WTC11 (cell line): ENCODE measurements around the gene GRIK5. TPM values are rescaled to one million over a fixed set of nuclear protein-coding genes. Genes with fewer than 3 reads are reported as not detected.

Experiments used
- ATAC-seq: fragments of 200-7000 bp; cut with Tn5 transposase; 2 replicates; pipeline ENCODE4 v1.10.0; 2021; ENCODE audit warnings: mild to moderate bottlenecking, moderate library complexity
- CTCF ChIA-PET: fragments of 300-600 bp; sonication (Branson Sonifier 250); formaldehyde crosslinking; loops from one replicate; lab custom pipeline; 2021; ENCODE audit warnings: antibody characterized with exemption; lab: Charles Lee
- POLR2A ChIA-PET: fragments of 350-600 bp; sonication (Branson Sonifier 250); formaldehyde crosslinking; loops from one replicate; lab custom pipeline; 2021; ENCODE audit warnings: antibody characterized with exemption; lab: Charles Lee
- DNase-seq: peaks from one replicate; pipeline ENCODE4 v3.0.0; 2021; ENCODE audit warnings: low spot score
- H3K27ac Mint-ChIP-seq: 2 replicates; pipeline ENCODE4 v1.8.0; 2021; ENCODE audit warnings: mixed read lengths
- H3K27me3 Mint-ChIP-seq: 2 replicates; pipeline ENCODE4 v1.8.0; 2021; ENCODE audit warnings: low read depth, mild to moderate bottlenecking, moderate library complexity, mixed read lengths
- H3K36me3 Mint-ChIP-seq: 2 replicates; pipeline ENCODE4 v1.8.0; 2021; ENCODE audit warnings: mixed read lengths
- H3K4me1 Mint-ChIP-seq: 2 replicates; pipeline ENCODE4 v1.8.0; 2022; ENCODE audit warnings: mixed read lengths
- H3K4me3 Mint-ChIP-seq: 2 replicates; pipeline ENCODE4 v1.8.0; 2021; ENCODE audit warnings: mild to moderate bottlenecking, moderate library complexity, mixed read lengths
- H3K9me3 Mint-ChIP-seq: 2 replicates; pipeline ENCODE4 v1.8.0; 2021; ENCODE audit warnings: mixed read lengths
- ATF1 ChIP-seq: sonication (generic); formaldehyde crosslinking; IDR thresholded peaks from 2 replicates; pipeline ENCODE4 v1.8.1; 2023; ENCODE audit warnings: mild to moderate bottlenecking, moderate library complexity, missing genetic modification reagents
- ELF4 ChIP-seq: sonication (generic); formaldehyde crosslinking; IDR thresholded peaks from 2 replicates; pipeline ENCODE4 v1.8.1; 2022; ENCODE audit warnings: low read depth, mild to moderate bottlenecking, moderate library complexity, missing genetic modification reagents
- EMX1 ChIP-seq: fragments of 250-450 bp; sonication (Bioruptor Pico); IDR thresholded peaks from 2 replicates; pipeline ENCODE4 v1.8.0; 2021; ENCODE audit warnings: mild to moderate bottlenecking
- FOXP1 ChIP-seq: sonication (generic); formaldehyde crosslinking; IDR thresholded peaks from 2 replicates; pipeline ENCODE4 v1.8.0; 2022; ENCODE audit warnings: missing genetic modification reagents, mild to moderate bottlenecking, moderate library complexity, borderline replicate concordance
- GABPB1 ChIP-seq: sonication (generic); formaldehyde crosslinking; IDR thresholded peaks from 2 replicates; pipeline ENCODE4 v1.8.1; 2023; ENCODE audit warnings: mild to moderate bottlenecking, missing genetic modification reagents
- NFATC4 ChIP-seq: fragments of 250-450 bp; sonication (Bioruptor Pico); IDR thresholded peaks from 2 replicates; pipeline ENCODE4 v1.9.0; 2021; ENCODE audit warnings: mild to moderate bottlenecking
- NR1H2 ChIP-seq: sonication (generic); formaldehyde crosslinking; IDR thresholded peaks from 2 replicates; pipeline ENCODE4 v1.9.0; 2021; ENCODE audit warnings: mild to moderate bottlenecking, moderate library complexity, missing genetic modification reagents
- OVOL2 ChIP-seq: fragments of 250-450 bp; sonication (Bioruptor Pico); IDR thresholded peaks from 2 replicates; pipeline ENCODE4 v1.9.0; 2021; ENCODE audit warnings: mild to moderate bottlenecking, borderline replicate concordance
- RELA ChIP-seq: sonication (generic); formaldehyde crosslinking; IDR thresholded peaks from 2 replicates; pipeline ENCODE4 v1.8.1; 2022; ENCODE audit warnings: missing genetic modification reagents, mild to moderate bottlenecking, borderline replicate concordance
- SP1 ChIP-seq: sonication (generic); formaldehyde crosslinking; conservative IDR thresholded peaks from 2 replicates; pipeline ENCODE4 v1.8.1; 2022; ENCODE audit warnings: missing genetic modification reagents
- ZNF138 ChIP-seq: sonication (generic); formaldehyde crosslinking; conservative IDR thresholded peaks from 2 replicates; pipeline ENCODE4 v1.8.1; 2022; ENCODE audit warnings: mild to moderate bottlenecking, moderate library complexity, missing genetic modification reagents
- ZNF416 ChIP-seq: fragments of 250-450 bp; sonication (Bioruptor Pico); IDR thresholded peaks from 2 replicates; pipeline ENCODE4 v1.9.0; 2021; ENCODE audit warnings: mild to moderate bottlenecking, inconsistent platforms
- total RNA-seq: library from RNA; stranded (reverse); gene quantifications from 3 replicates; pipeline ENCODE4 v1.2.3, GENCODE V29; 2021
- TF ChIP-seq, protein P1 (sequence below): fragments of 250-450 bp; sonication (Bioruptor Pico); IDR thresholded peaks from 2 replicates; pipeline ENCODE4 v1.9.0; 2021; ENCODE audit warnings: moderate library complexity, mild to moderate bottlenecking, inconsistent platforms, borderline replicate concordance
- TF ChIP-seq, protein P2 (sequence below): sonication (generic); formaldehyde crosslinking; IDR thresholded peaks from 2 replicates; pipeline ENCODE4 v1.8.1; 2022; ENCODE audit warnings: mild to moderate bottlenecking, missing genetic modification reagents, moderate library complexity, borderline replicate concordance
- TF ChIP-seq, protein P3 (sequence below): sonication (generic); formaldehyde crosslinking; IDR thresholded peaks from 2 replicates; pipeline ENCODE4 v1.8.1; 2023; ENCODE audit warnings: mild to moderate bottlenecking, missing genetic modification reagents, moderate library complexity
- TF ChIP-seq, protein P4 (sequence below): sonication (generic); formaldehyde crosslinking; IDR thresholded peaks from 2 replicates; pipeline ENCODE4 v1.8.1; 2022; ENCODE audit warnings: mild to moderate bottlenecking, moderate library complexity, missing genetic modification reagents
- TF ChIP-seq, protein P5 (sequence below): sonication (generic); formaldehyde crosslinking; conservative IDR thresholded peaks from 2 replicates; pipeline ENCODE4 v1.8.1; 2023; ENCODE audit warnings: mild to moderate bottlenecking, low read depth, missing genetic modification reagents, moderate library complexity
- TF ChIP-seq, protein P6 (sequence below): sonication (generic); formaldehyde crosslinking; IDR thresholded peaks from 2 replicates; pipeline ENCODE4 v1.8.1; 2023; ENCODE audit warnings: mild to moderate bottlenecking, missing genetic modification reagents, moderate library complexity
- TF ChIP-seq, protein P7 (sequence below): sonication (generic); formaldehyde crosslinking; IDR thresholded peaks from 2 replicates; pipeline ENCODE4 v1.8.1; 2022; ENCODE audit warnings: low read depth, missing genetic modification reagents, borderline replicate concordance
- TF ChIP-seq, protein P8 (sequence below): fragments of 250-450 bp; sonication (Bioruptor Pico); IDR thresholded peaks from 2 replicates; pipeline ENCODE4 v1.9.0; 2021; ENCODE audit warnings: mild to moderate bottlenecking, borderline replicate concordance

GRIK5 gene
- total RNA-seq, 1 experiment from 2014 or later, result 52.3 TPM

DNA sequence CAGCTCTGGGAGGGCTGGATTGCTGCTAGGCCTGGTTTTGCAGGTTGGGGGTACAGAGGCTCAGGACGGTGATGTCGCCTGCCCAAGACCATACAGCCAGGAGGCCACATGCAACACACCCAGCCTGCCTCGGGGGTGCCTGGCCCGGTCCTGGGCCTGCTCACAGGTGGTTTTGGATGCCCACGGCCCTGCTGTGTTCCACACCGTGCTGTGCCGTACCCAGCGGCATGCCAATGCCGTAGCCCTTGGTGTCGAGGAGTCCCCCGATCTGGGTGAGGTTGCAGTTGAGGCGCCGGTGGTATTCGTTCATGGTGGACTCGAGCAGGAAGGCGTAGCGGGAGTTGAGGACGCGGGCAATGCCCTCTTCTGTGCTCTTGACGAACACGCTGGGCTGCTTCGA is 64.5 kb downstream of the GRIK5 start:
- no peak overlapping the region for H3K27ac Mint-ChIP-seq
- H3K27me3 Mint-ChIP-seq, result peaks cover 12% of the 10 kb centered on the region
- no peak for ATAC-seq
- H3K9me3 Mint-ChIP-seq, result no peaks in the 10 kb centered on the region
- no peak overlapping the region for H3K4me3 Mint-ChIP-seq
- TF ChIP-seq ZNF138 (CRISPR knock-in tag) (no peak), NR1H2 (no peak)
- TF ChIP-seq, protein P1, sequence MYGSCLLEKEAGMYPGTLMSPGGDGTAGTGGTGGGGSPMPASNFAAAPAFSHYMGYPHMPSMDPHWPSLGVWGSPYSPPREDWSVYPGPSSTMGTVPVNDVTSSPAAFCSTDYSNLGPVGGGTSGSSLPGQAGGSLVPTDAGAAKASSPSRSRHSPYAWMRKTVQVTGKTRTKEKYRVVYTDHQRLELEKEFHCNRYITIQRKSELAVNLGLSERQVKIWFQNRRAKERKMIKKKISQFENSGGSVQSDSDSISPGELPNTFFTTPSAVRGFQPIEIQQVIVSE (CRISPR knock-in tag), result no peak
- no peak for DNase-seq
- ChIA-PET CTCF (no interaction called here), POLR2A (no interaction called here)
- peaks cover 8% of the 10 kb centered on the region; the same call in 1 of the 2 replicates for H3K4me1 Mint-ChIP-seq
- H3K36me3 Mint-ChIP-seq, result peaks cover 37% of the 10 kb centered on the region

DNA sequence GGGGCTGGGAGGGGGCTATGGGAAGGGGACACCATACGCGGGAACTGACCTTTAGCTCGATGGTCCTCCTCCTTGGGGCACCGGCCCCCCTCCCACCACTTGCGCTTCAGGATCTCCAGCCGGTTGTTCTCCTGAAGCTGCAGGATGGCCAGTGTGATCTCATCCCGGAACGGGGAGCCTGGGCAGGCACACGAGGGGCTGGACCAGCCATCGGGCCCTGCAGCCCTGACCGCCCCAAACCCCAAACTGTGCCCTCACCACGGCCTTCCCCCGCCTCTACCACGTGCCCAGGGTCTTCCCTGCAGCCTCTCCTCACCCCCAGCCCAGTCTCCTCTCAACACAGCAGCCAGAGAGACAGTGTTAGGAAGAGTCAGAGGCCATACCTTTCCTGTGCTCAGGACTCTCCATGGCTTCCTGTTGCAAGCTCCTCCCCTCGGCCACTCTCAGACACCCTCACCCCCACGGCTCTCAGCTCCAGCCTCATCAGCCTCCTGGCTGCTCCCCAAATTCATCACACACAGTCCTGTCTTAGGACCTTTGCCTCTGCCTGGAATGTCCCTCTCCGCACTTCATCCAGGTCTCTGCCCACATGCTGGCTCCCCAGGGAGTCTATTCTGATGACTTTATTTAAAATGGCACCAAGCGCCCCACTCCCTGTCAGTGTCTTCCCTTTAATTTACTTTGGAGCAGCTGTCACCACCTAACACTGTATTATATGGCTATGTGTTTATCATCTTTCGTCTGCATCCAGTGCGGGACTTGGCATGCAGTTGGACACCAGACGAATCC is 66.3 kb downstream of the GRIK5 start:
- CTCF ChIA-PET, result interaction anchor here (1.6 to 1.9 kb wide), 2 partner anchors 25 to 31 kb away, joined by 6 to 8 read pairs; no protein-coding TSS in a partner anchor
- POLR2A ChIA-PET, result no interaction called here
- TF ChIP-seq ATF1 (CRISPR knock-in tag) (no peak), SP1 (CRISPR knock-in tag) (no peak), NFATC4 (no peak), RELA (no peak), EMX1 (CRISPR knock-in tag) (no peak), FOXP1 (CRISPR knock-in tag) (no peak), ELF4 (CRISPR knock-in tag) (no peak), ZNF416 (no peak), ZNF138 (CRISPR knock-in tag) (no peak), OVOL2 (CRISPR knock-in tag) (no peak), GABPB1 (CRISPR knock-in tag) (no peak)
- TF ChIP-seq, protein P2, sequence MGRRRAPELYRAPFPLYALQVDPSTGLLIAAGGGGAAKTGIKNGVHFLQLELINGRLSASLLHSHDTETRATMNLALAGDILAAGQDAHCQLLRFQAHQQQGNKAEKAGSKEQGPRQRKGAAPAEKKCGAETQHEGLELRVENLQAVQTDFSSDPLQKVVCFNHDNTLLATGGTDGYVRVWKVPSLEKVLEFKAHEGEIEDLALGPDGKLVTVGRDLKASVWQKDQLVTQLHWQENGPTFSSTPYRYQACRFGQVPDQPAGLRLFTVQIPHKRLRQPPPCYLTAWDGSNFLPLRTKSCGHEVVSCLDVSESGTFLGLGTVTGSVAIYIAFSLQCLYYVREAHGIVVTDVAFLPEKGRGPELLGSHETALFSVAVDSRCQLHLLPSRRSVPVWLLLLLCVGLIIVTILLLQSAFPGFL (CRISPR knock-in tag), result no peak
- TF ChIP-seq, protein P3, sequence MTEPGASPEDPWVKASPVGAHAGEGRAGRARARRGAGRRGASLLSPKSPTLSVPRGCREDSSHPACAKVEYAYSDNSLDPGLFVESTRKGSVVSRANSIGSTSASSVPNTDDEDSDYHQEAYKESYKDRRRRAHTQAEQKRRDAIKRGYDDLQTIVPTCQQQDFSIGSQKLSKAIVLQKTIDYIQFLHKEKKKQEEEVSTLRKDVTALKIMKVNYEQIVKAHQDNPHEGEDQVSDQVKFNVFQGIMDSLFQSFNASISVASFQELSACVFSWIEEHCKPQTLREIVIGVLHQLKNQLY (CRISPR knock-in tag), result no peak
- TF ChIP-seq, protein P4, sequence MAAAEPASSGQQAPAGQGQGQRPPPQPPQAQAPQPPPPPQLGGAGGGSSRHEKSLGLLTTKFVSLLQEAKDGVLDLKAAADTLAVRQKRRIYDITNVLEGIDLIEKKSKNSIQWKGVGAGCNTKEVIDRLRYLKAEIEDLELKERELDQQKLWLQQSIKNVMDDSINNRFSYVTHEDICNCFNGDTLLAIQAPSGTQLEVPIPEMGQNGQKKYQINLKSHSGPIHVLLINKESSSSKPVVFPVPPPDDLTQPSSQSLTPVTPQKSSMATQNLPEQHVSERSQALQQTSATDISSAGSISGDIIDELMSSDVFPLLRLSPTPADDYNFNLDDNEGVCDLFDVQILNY (CRISPR knock-in tag), result no peak
- TF ChIP-seq, protein P5, sequence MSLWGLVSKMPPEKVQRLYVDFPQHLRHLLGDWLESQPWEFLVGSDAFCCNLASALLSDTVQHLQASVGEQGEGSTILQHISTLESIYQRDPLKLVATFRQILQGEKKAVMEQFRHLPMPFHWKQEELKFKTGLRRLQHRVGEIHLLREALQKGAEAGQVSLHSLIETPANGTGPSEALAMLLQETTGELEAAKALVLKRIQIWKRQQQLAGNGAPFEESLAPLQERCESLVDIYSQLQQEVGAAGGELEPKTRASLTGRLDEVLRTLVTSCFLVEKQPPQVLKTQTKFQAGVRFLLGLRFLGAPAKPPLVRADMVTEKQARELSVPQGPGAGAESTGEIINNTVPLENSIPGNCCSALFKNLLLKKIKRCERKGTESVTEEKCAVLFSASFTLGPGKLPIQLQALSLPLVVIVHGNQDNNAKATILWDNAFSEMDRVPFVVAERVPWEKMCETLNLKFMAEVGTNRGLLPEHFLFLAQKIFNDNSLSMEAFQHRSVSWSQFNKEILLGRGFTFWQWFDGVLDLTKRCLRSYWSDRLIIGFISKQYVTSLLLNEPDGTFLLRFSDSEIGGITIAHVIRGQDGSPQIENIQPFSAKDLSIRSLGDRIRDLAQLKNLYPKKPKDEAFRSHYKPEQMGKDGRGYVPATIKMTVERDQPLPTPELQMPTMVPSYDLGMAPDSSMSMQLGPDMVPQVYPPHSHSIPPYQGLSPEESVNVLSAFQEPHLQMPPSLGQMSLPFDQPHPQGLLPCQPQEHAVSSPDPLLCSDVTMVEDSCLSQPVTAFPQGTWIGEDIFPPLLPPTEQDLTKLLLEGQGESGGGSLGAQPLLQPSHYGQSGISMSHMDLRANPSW (CRISPR knock-in tag), result no peak
- TF ChIP-seq, protein P6, sequence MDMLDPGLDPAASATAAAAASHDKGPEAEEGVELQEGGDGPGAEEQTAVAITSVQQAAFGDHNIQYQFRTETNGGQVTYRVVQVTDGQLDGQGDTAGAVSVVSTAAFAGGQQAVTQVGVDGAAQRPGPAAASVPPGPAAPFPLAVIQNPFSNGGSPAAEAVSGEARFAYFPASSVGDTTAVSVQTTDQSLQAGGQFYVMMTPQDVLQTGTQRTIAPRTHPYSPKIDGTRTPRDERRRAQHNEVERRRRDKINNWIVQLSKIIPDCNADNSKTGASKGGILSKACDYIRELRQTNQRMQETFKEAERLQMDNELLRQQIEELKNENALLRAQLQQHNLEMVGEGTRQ (CRISPR knock-in tag), result no peak
- TF ChIP-seq, protein P7, sequence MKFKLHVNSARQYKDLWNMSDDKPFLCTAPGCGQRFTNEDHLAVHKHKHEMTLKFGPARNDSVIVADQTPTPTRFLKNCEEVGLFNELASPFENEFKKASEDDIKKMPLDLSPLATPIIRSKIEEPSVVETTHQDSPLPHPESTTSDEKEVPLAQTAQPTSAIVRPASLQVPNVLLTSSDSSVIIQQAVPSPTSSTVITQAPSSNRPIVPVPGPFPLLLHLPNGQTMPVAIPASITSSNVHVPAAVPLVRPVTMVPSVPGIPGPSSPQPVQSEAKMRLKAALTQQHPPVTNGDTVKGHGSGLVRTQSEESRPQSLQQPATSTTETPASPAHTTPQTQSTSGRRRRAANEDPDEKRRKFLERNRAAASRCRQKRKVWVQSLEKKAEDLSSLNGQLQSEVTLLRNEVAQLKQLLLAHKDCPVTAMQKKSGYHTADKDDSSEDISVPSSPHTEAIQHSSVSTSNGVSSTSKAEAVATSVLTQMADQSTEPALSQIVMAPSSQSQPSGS (CRISPR knock-in tag), result no peak
- TF ChIP-seq, protein P8, sequence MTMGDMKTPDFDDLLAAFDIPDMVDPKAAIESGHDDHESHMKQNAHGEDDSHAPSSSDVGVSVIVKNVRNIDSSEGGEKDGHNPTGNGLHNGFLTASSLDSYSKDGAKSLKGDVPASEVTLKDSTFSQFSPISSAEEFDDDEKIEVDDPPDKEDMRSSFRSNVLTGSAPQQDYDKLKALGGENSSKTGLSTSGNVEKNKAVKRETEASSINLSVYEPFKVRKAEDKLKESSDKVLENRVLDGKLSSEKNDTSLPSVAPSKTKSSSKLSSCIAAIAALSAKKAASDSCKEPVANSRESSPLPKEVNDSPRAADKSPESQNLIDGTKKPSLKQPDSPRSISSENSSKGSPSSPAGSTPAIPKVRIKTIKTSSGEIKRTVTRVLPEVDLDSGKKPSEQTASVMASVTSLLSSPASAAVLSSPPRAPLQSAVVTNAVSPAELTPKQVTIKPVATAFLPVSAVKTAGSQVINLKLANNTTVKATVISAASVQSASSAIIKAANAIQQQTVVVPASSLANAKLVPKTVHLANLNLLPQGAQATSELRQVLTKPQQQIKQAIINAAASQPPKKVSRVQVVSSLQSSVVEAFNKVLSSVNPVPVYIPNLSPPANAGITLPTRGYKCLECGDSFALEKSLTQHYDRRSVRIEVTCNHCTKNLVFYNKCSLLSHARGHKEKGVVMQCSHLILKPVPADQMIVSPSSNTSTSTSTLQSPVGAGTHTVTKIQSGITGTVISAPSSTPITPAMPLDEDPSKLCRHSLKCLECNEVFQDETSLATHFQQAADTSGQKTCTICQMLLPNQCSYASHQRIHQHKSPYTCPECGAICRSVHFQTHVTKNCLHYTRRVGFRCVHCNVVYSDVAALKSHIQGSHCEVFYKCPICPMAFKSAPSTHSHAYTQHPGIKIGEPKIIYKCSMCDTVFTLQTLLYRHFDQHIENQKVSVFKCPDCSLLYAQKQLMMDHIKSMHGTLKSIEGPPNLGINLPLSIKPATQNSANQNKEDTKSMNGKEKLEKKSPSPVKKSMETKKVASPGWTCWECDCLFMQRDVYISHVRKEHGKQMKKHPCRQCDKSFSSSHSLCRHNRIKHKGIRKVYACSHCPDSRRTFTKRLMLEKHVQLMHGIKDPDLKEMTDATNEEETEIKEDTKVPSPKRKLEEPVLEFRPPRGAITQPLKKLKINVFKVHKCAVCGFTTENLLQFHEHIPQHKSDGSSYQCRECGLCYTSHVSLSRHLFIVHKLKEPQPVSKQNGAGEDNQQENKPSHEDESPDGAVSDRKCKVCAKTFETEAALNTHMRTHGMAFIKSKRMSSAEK, result no peak
- no peak for DNase-seq
- H3K4me1 Mint-ChIP-seq, result peaks cover 14% of the 10 kb centered on the region
- ATAC-seq, result no peak
- H3K27me3 Mint-ChIP-seq, result peaks cover 26% of the 10 kb centered on the region
- no peaks in the 10 kb centered on the region for H3K9me3 Mint-ChIP-seq
- H3K36me3 Mint-ChIP-seq, result peaks cover 35% of the 10 kb centered on the region
- no peak overlapping the region; the same call in 1 of the 2 replicates for H3K27ac Mint-ChIP-seq
- no peak overlapping the region for H3K4me3 Mint-ChIP-seq
